HCT116 (cell line): ENCODE data around the gene ZNF605. TPM values are rescaled to one million over a fixed set of nuclear protein-coding genes. Genes with fewer than 3 reads are reported as not detected.
"Not testable (repeated sequence)": the region's sequence is repeated elsewhere in the genome, so short reads cannot be mapped to it uniquely, and the experiment has no call there.

ENCODE experiments used
- ATAC-seq: fragments of 200-7000 bp; cut with Tn5 transposase; 2 replicates; pipeline ENCODE4 v1.9.1; 2020; ENCODE audit warnings: mild to moderate bottlenecking, moderate library complexity
- BruUV-seq: library from RNA; stranded (reverse); fragments of 400-500 nt; replicated peaks from 2 replicates; lab custom pipeline; 2021; lab: Mats Ljungman, UMichigan
- CTCF ChIA-PET: fragments of 300-600 bp; sonication (Branson Sonifier 250); formaldehyde crosslinking; loops from one replicate; lab custom pipeline; 2021; ENCODE audit warnings: antibody characterized with exemption; lab: Charles Lee
- POLR2A ChIA-PET: fragments of 300-600, 350-600 bp; sonication (Branson Sonifier 250); formaldehyde crosslinking; loops from one replicate; lab custom pipeline; 2021; ENCODE audit warnings: antibody characterized with exemption; lab: Charles Lee
- RAD21 ChIA-PET, 2 experiments: fragments of 300-600 bp; sonication (Branson Sonifier 250); formaldehyde crosslinking; loops; one replicate each; lab custom pipeline; 2023; ENCODE audit warnings: low total read pairs in 2 of 2; ENCODE audit not compliant: uncharacterized antibody in 2 of 2, unreplicated experiment in 2 of 2, low non-redundant PET in 1 of 2; lab: Charles Lee
- DNase-seq: peaks from one replicate; pipeline ENCODE4 v3.0.0-alpha.2; 2010; ENCODE audit warnings: low read depth, low spot score
- H2AFZ ChIP-seq: fragments of 200-600 bp; shearing (Covaris generic), sonication (generic); 2 replicates; pipeline ENCODE4 v1.6.1; 2017; ENCODE audit warnings: low read depth, mixed run types, mixed read lengths, antibody characterized with exemption, low read length; ENCODE audit not compliant: poor library complexity, severe bottlenecking
- H3K27ac ChIP-seq: 2 replicates; pipeline ENCODE4 v1.5.1; 2012; ENCODE audit warnings: low read depth, low read length
- H3K27me3 ChIP-seq: fragments of 200-600 bp; sonication (generic); 2 replicates; pipeline ENCODE4 v1.6.1; 2016; ENCODE audit warnings: mixed run types, low read length, mixed read lengths; ENCODE audit not compliant: insufficient read depth
- H3K36me3 ChIP-seq, 2 experiments: fragments of 200-500 bp in 1 of 2; fragments of 200-600 bp in 1 of 2; sonication (Bioruptor generic) in 1 of 2; sonication (generic) in 1 of 2; 2 replicates each; pipeline versions ENCODE4 v1.5.1 to v1.6.1; 2014 to 2016; ENCODE audit warnings: low read length in 2 of 2, inconsistent platforms in 1 of 2, mixed read lengths in 1 of 2, mixed run types in 1 of 2; ENCODE audit not compliant: insufficient read depth in 2 of 2, control insufficient read depth in 1 of 2
- H3K4me1 ChIP-seq, 2 experiments: fragments of 200-600 bp in 1 of 2; sonication (generic) in 1 of 2; 2 replicates each; pipeline versions ENCODE4 v1.5.1 to v1.6.1; 2012 to 2017; ENCODE audit warnings: low read length in 2 of 2, inconsistent platforms in 1 of 2, mild to moderate bottlenecking in 1 of 2, mixed read lengths in 1 of 2, mixed run types in 1 of 2, moderate library complexity in 1 of 2; ENCODE audit not compliant: insufficient read depth in 2 of 2, control insufficient read depth in 1 of 2
- H3K4me2 ChIP-seq: fragments of 200-600 bp; sonication (generic); 2 replicates; pipeline ENCODE4 v1.6.1; 2017; ENCODE audit warnings: mixed run types, low read length, mixed read lengths
- H3K4me3 ChIP-seq, 2 experiments: fragments of 200-600 bp in 1 of 2; sonication (generic) in 1 of 2; replicated peaks in 1 of 2; 2 replicates each; pipeline ENCODE4 v1.5.1; 2011 to 2016; ENCODE audit warnings: low read length in 2 of 2, control low read depth in 1 of 2, low read depth in 1 of 2, mild to moderate bottlenecking in 1 of 2, mixed read lengths in 1 of 2, mixed run types in 1 of 2
- H3K79me2 ChIP-seq: fragments of 200-600 bp; sonication (generic); 2 replicates; pipeline ENCODE4 v1.6.1; 2017; ENCODE audit warnings: mild to moderate bottlenecking, mixed run types, low read length, moderate library complexity, mixed read lengths; ENCODE audit not compliant: insufficient read depth
- H3K9ac ChIP-seq: fragments of 200-600 bp; sonication (generic); 2 replicates; pipeline ENCODE4 v1.6.1; 2016; ENCODE audit warnings: low read length, mixed read lengths
- H3K9me2 ChIP-seq: fragments of 200-600 bp; sonication (generic), shearing (Covaris generic); 2 replicates; pipeline ENCODE4 v1.6.1; 2017; ENCODE audit warnings: mixed run types, mild to moderate bottlenecking, moderate library complexity; ENCODE audit not compliant: insufficient read depth
- H3K9me3 ChIP-seq, 2 experiments: fragments of 200-500 bp in 1 of 2; fragments of 200-600 bp in 1 of 2; sonication (Bioruptor generic) in 1 of 2; sonication (generic) in 1 of 2; 2 replicates each; pipeline ENCODE4 v1.6.1; 2014 to 2017; ENCODE audit warnings: low read length in 2 of 2, mixed read lengths in 2 of 2, inconsistent platforms in 1 of 2, low read depth in 1 of 2, mild to moderate bottlenecking in 1 of 2, mixed run types in 1 of 2, moderate library complexity in 1 of 2; ENCODE audit not compliant: control insufficient read depth in 1 of 2, insufficient read depth in 1 of 2
- H4K20me1 ChIP-seq: fragments of 200-600 bp; sonication (generic), shearing (Covaris generic); 2 replicates; pipeline ENCODE4 v1.6.1; 2017; ENCODE audit warnings: mixed run types, mild to moderate bottlenecking, moderate library complexity; ENCODE audit not compliant: insufficient read depth
- ATF3 ChIP-seq: IDR thresholded peaks from 2 replicates; pipeline ENCODE4 v1.6.1; 2012
- CTCF ChIP-seq, 3 experiments: fragments of 200-600 bp in 1 of 3; sonication (generic) in 1 of 3; IDR thresholded peaks in 2 of 3; conservative IDR thresholded peaks in 1 of 3; 2 replicates each; pipeline ENCODE4 v1.5.1; 2012 to 2017; ENCODE audit warnings: low read depth in 2 of 3, low read length in 2 of 3, antibody characterized with exemption in 1 of 3, borderline replicate concordance in 1 of 3, control low read depth in 1 of 3, mild to moderate bottlenecking in 1 of 3, mixed read lengths in 1 of 3, mixed run types in 1 of 3, moderate library complexity in 1 of 3; ENCODE audit not compliant: insufficient read depth in 1 of 3
- POLR2AphosphoS5 ChIP-seq: IDR thresholded peaks from 2 replicates; pipeline ENCODE4 v1.6.1; 2011; ENCODE audit warnings: mild to moderate bottlenecking, low read depth, low read length, moderate library complexity
- RAD21 ChIP-seq: IDR thresholded peaks from 2 replicates; pipeline ENCODE4 v1.6.1; 2012; ENCODE audit warnings: low read depth, mild to moderate bottlenecking
- intact Hi-C: fragments of 100-400 bp; cut with micrococcal nuclease; formaldehyde crosslinking; loops from 2 replicates; pipeline ENCODE4 v1.10.0; 2022
- total RNA-seq: library from RNA; stranded (reverse); gene quantifications from one replicate; pipeline ENCODE4 v1.2.1, GENCODE V29; 2021; ENCODE audit not compliant: unreplicated experiment

ZNF605 gene
- total RNA-seq, 1 experiment from 2014 or later, result 0.02 TPM

GRCh38 chr12:132986001-132986884, 30.1 kb upstream of the ZNF605 start, which contains the start of gene ZNF26 (continued):
- no peak for TF ChIP-seq CTCF (IDR thresholded peaks at IDR 0.05 in 2 of 3, conservative IDR thresholded peaks at IDR 0.05 in 1 of 3; ENCODE audit: borderline replicate concordance in 1 of 3, insufficient read depth in 1 of 3, low read depth in 2 of 3, low read length in 2 of 3)
- TF ChIP-seq ATF3, result no peak
- peak; percentile 60 for TF ChIP-seq POLR2AphosphoS5
- TF ChIP-seq, all 23 proteins: peak for 6

GRCh38 chr12:132976870-132977269, 20.8 kb upstream of the ZNF605 start:
- H3K4me1 ChIP-seq, H3K4me2 ChIP-seq, ATAC-seq, BruUV-seq, H3K9ac ChIP-seq, H3K9me2 ChIP-seq, RAD21 ChIA-PET, H3K79me2 ChIP-seq, intact Hi-C loops, H3K27ac ChIP-seq, H3K9me3 ChIP-seq, H2AFZ ChIP-seq, DNase-seq, CTCF ChIA-PET, H3K27me3 ChIP-seq, H4K20me1 ChIP-seq, POLR2A ChIA-PET, H3K36me3 ChIP-seq, H3K4me3 ChIP-seq: not testable (repeated sequence)
- peak; percentile 34; the same call in 1 of the 2 replicates for TF ChIP-seq RAD21
- peak in 2 of 3 experiments; percentile 22 to 29; a peak in 4 of 6 replicates for TF ChIP-seq CTCF (IDR thresholded peaks at IDR 0.05 in 2 of 3, conservative IDR thresholded peaks at IDR 0.05 in 1 of 3; ENCODE audit: borderline replicate concordance in 1 of 3, insufficient read depth in 1 of 3, low read depth in 2 of 3, low read length in 2 of 3)
